ENCODE measurements around the gene GAGE10.
"Not testable (repeated sequence)": the region's sequence is repeated elsewhere in the genome, so short reads cannot be mapped to it uniquely, and the experiment has no call there.

GAGE10 gene

GRCh38 chrX:49330421-49330820 lies 27.0 kb downstream of the GAGE10 start:
- DNase-seq: not testable (repeated sequence)

GRCh38 chrX:49331282-49331681 lies 27.8 kb downstream of the GAGE10 start, which contains the start of gene GAGE13:
GAGE13 (plus strand) TSS chrX:49331582; CDS start chrX:49332738, 1,156 bp downstream.
- not testable (repeated sequence) for DNase-seq

GRCh38 chrX:49331841-49332240 lies 28.4 kb downstream of the GAGE10 start:
- DNase-seq: peak in 1 of 2 donors; percentile 27

- DNase-seq: not testable (repeated sequence)
Measured at GRCh38 chrX:49341449-49341848, 38.0 kb downstream of the GAGE10 start.

GRCh38 chrX:49344496-49345175 lies 41.2 kb downstream of the GAGE10 start:
- DNase-seq: not testable (repeated sequence)

GRCh38 chrX:49345402-49345801 lies 42.0 kb downstream of the GAGE10 start:
- DNase-seq: not testable (repeated sequence)

- peak in 1 of 2 donors; percentile 5 for DNase-seq
Measured at GRCh38 chrX:49346150-49346549, 42.7 kb downstream of the GAGE10 start.
